Spleen (tissue), 11 donors: Measurements from ENCODE around the gene EXOC3. TPM values are rescaled to one million over a fixed set of nuclear protein-coding genes. Genes with fewer than 3 reads are reported as not detected.

Experiments
- DNase-seq: peaks from one replicate; pipeline ENCODE4 v3.0.0-alpha.2; 2020
- H3K27ac ChIP-seq, 8 donors: fragments of 200-600 bp; sonication (generic) in 7 of 8; 1 replicate in 4 of 8; 2 replicates in 4 of 8; pipeline versions ENCODE4 v1.5.0 to v1.8.0; 2016 to 2021; ENCODE audit warnings: inconsistent platforms in 4 of 8, mild to moderate bottlenecking in 4 of 8, moderate library complexity in 1 of 8
- H3K27me3 ChIP-seq, 7 donors: fragments of 200-600 bp; sonication (generic) in 6 of 7; replicated peaks in 1 of 7; 1 replicate in 4 of 7; 2 replicates in 3 of 7; pipeline versions ENCODE4 v1.5.0 to v1.8.0; 2016 to 2021; ENCODE audit warnings: inconsistent platforms in 3 of 7, mild to moderate bottlenecking in 1 of 7
- H3K36me3 ChIP-seq, 6 donors: fragments of 200-600 bp; sonication (generic) in 5 of 6; 1 replicate in 4 of 6; 2 replicates in 2 of 6; pipeline versions ENCODE4 v1.5.0 to v1.8.0; 2016 to 2021; ENCODE audit warnings: inconsistent platforms in 2 of 6
- H3K4me1 ChIP-seq, 6 donors: fragments of 200-600 bp; sonication (generic) in 5 of 6; 1 replicate in 3 of 6; 2 replicates in 3 of 6; pipeline versions ENCODE4 v1.5.0 to v1.8.0; 2016 to 2021; ENCODE audit warnings: inconsistent platforms in 3 of 6
- H3K4me3 ChIP-seq, 8 donors: fragments of 200-600 bp; sonication (generic) in 7 of 8; 1 replicate in 4 of 8; 2 replicates in 4 of 8; pipeline versions ENCODE4 v1.5.0 to v1.8.0; 2016 to 2021; ENCODE audit warnings: inconsistent platforms in 4 of 8, mild to moderate bottlenecking in 4 of 8, moderate library complexity in 2 of 8
- H3K9me3 ChIP-seq, 8 donors: fragments of 200-600 bp; sonication (generic) in 7 of 8; 1 replicate in 4 of 8; 2 replicates in 4 of 8; pipeline versions ENCODE4 v1.5.0 to v1.8.0; 2016 to 2021; ENCODE audit warnings: inconsistent platforms in 4 of 8
- CTCF ChIP-seq, 11 experiments: fragments of 200-600 bp in 7 of 11; fragments of 450-650 bp in 4 of 11; sonication (generic) in 4 of 11; IDR thresholded peaks in 8 of 11; conservative IDR thresholded peaks in 3 of 11; 1 replicate in 7 of 11; 2 replicates in 4 of 11; pipeline versions ENCODE4 v1.4.0 to v1.8.0; 2016 to 2021; ENCODE audit warnings: antibody characterized with exemption in 11 of 11, inconsistent platforms in 4 of 11, mild to moderate bottlenecking in 1 of 11
- POLR2A ChIP-seq, 3 donors: fragments of 450-650 bp; IDR thresholded peaks; one replicate each; pipeline ENCODE4 v1.5.1; 2017; ENCODE audit warnings: antibody characterized with exemption in 3 of 3, mild to moderate bottlenecking in 1 of 3
- POLR2AphosphoS5 ChIP-seq, 3 donors: sonication (generic); formaldehyde crosslinking; IDR thresholded peaks; one replicate each; pipeline ENCODE4 v1.5.1; 2017; ENCODE audit warnings: antibody characterized with exemption in 3 of 3
- WGBS, 5 donors: extraction: QIAGEN DNeasy Blood & Tissue Kit in 3 of 5; methylation state at CpG; one replicate each; pipeline versions ENCODE4 v1.1.5 to v1.1.7; 2013 to 2018; 5-methylcytosine and 5-hydroxymethylcytosine counted together
- intact Hi-C: fragments of 100-400 bp; cut with DNase I; formaldehyde crosslinking; loops from one replicate; pipeline ENCODE4 v1.15.0; 2023; ENCODE audit warnings: low total_unique reads
- polyA plus RNA-seq, 3 donors: library from polyadenylated mRNA; stranded (reverse); fragments of 200-250 nt; gene quantifications; one replicate each; pipeline ENCODE4 v1.2.1, GENCODE V29; 2013
- total RNA-seq, 7 donors: library from RNA; depleted of rRNA in 3 of 7; stranded (reverse); fragments of >200 nt in 3 of 7; fragmentation: NEBNext Ultra II Directional in 4 of 7; extraction: Animal tissue kit (Norgen Biotek cat#: 25700) in 4 of 7; gene quantifications; one replicate each; pipeline versions ENCODE4 v1.1.0 to v1.2.1, GENCODE V29; 2016 to 2021
- donor health status: healthy with polysubstance abuse.
- donor health status: DM: no; HTN: no; CAD: no; lungs with moderate emphysema.
- donor health status: DM: no; HTN: no; CAD: no.
- donor health status: Bipolar disorder and iron deficiency.
- donor health status: healthy.
- donor health status: DM: no; HTN: no; CAD: no.
- donor health status: DM: yes; HTN: yes; CAD: no.

EXOC3 gene
- total and polyA plus RNA-seq, 10 donors: 22.7 to 87.0 (median 71.0) TPM

- 81 to 92% (median 85%) methylated on average over 5 of the region's 5 CpGs for WGBS, 5 donors
- DNase-seq: no peak
Measured at GRCh38 chr5:436641-436975, 6.4 kb upstream of the EXOC3 start.

GRCh38 chr5:437281-437771, 5.7 kb upstream of the EXOC3 start:
- Histone ChIP-seq H3K9me3 (no peaks in the 10 kb centered on the region), H3K4me3 (no peak overlapping the region), H3K36me3 (peaks cover 0 to 13% (median 0%) of the 10 kb centered on the region in 6 donors), H3K27ac (no peak overlapping the region), H3K4me1 (peaks cover 4 to 23% (median 21%) of the 10 kb centered on the region in 6 donors), H3K27me3 (peaks cover 0 to 19% (median 0%) of the 10 kb centered on the region in 7 donors)
- DNase-seq: peak; percentile 67
- WGBS, 5 donors: 79 to 84% (median 80%) methylated on average over 14 to 18 of the region's 18 CpGs
- TF ChIP-seq POLR2AphosphoS5 (IDR thresholded peaks at IDR 0.05) (peak in 1 of 3 donors; percentile 7), POLR2A (IDR thresholded peaks at IDR 0.05) (no peak), CTCF (IDR thresholded peaks at IDR 0.05 in 8 of 11, conservative IDR thresholded peaks at IDR 0.05 in 3 of 11) (no peak)
- intact Hi-C loops: loop anchor here (5.0 kb wide), 1 partner anchor 120 kb away; no protein-coding TSS in a partner anchor

More at GRCh38 chr5:436641-436975, 6.4 kb upstream of the EXOC3 start:
- intact Hi-C loops: loop anchor here (5.0 kb wide), 1 partner anchor 119 kb away; no protein-coding TSS in a partner anchor
- TF ChIP-seq POLR2A (IDR thresholded peaks at IDR 0.05): no peak
- no peak for TF ChIP-seq POLR2AphosphoS5 (IDR thresholded peaks at IDR 0.05)
- TF ChIP-seq CTCF (IDR thresholded peaks at IDR 0.05 in 8 of 11, conservative IDR thresholded peaks at IDR 0.05 in 3 of 11): no peak
- H3K4me1 ChIP-seq: peaks cover 0 to 16% (median 13%) of the 10 kb centered on the region in 6 donors
- peaks cover 0 to 19% (median 0%) of the 10 kb centered on the region in 7 donors for H3K27me3 ChIP-seq
- H3K36me3 ChIP-seq: peaks cover 0 to 13% (median 0%) of the 10 kb centered on the region in 6 donors
- H3K4me3 ChIP-seq: no peak overlapping the region
- H3K9me3 ChIP-seq: no peaks in the 10 kb centered on the region
- H3K27ac ChIP-seq: no peak overlapping the region

GRCh38 chr5:438481-438981, 4.4 kb upstream of the EXOC3 start:
- H3K36me3 ChIP-seq: peaks cover 0 to 9% (median 0%) of the 10 kb centered on the region in 6 donors
- H3K4me3 ChIP-seq: no peak overlapping the region
- intact Hi-C loops: loop anchor here (5.0 kb wide), 1 partner anchor 121 kb away; no protein-coding TSS in a partner anchor
- H3K4me1 ChIP-seq: peaks cover 5 to 30% (median 24%) of the 10 kb centered on the region in 6 donors
- TF ChIP-seq POLR2AphosphoS5 (IDR thresholded peaks at IDR 0.05) (peak in 1 of 3 donors; percentile 9), CTCF (IDR thresholded peaks at IDR 0.05 in 8 of 11, conservative IDR thresholded peaks at IDR 0.05 in 3 of 11) (no peak), POLR2A (IDR thresholded peaks at IDR 0.05) (no peak)
- peak; percentile 65 for DNase-seq
- no peak overlapping the region for H3K27ac ChIP-seq
- H3K9me3 ChIP-seq: no peaks in the 10 kb centered on the region
- peaks cover 0 to 11% (median 0%) of the 10 kb centered on the region in 7 donors for H3K27me3 ChIP-seq
- 82 to 89% (median 83%) methylated on average over 14 of the region's 14 CpGs for WGBS, 5 donors

GRCh38 chr5:439181-439580, 3.8 kb upstream of the EXOC3 start:
- WGBS, 5 donors: 88 to 91% (median 90%) methylated on average over 8 of the region's 8 CpGs
- intact Hi-C loops: loop anchor here (5.0 kb wide), 1 partner anchor 122 kb away; no protein-coding TSS in a partner anchor
- peaks cover 0 to 11% (median 0%) of the 10 kb centered on the region in 7 donors for H3K27me3 ChIP-seq
- H3K4me3 ChIP-seq: no peak overlapping the region
- peaks cover 0 to 8% (median 0%) of the 10 kb centered on the region in 6 donors for H3K36me3 ChIP-seq
- peaks cover 12 to 37% (median 30%) of the 10 kb centered on the region in 6 donors for H3K4me1 ChIP-seq
- no peak overlapping the region for H3K27ac ChIP-seq
- H3K9me3 ChIP-seq: no peaks in the 10 kb centered on the region
- TF ChIP-seq POLR2AphosphoS5 (IDR thresholded peaks at IDR 0.05) (no peak), POLR2A (IDR thresholded peaks at IDR 0.05) (no peak), CTCF (IDR thresholded peaks at IDR 0.05 in 8 of 11, conservative IDR thresholded peaks at IDR 0.05 in 3 of 11) (no peak)
- peak; percentile 64 for DNase-seq
